GM12872 (cell line): Measurements from ENCODE around the gene C1orf185.

Source experiments
- CTCF ChIP-seq: IDR thresholded peaks from 3 replicates; pipeline ENCODE4 v1.5.1; 2011; ENCODE audit warnings: low read depth, mild to moderate bottlenecking, low read length, moderate library complexity; ENCODE audit not compliant: insufficient read depth

Gene C1orf185

GRCh38 chr1:51139474-51139873 is 37.4 kb downstream of the C1orf185 start:
- no peak for TF ChIP-seq CTCF

GRCh38 chr1:51147394-51147793 is 45.4 kb downstream of the C1orf185 start:
- TF ChIP-seq CTCF, result no peak

GRCh38 chr1:51154776-51155175 is 52.7 kb downstream of the C1orf185 start:
- TF ChIP-seq CTCF, result no peak

- no peak for TF ChIP-seq CTCF
Measured at GRCh38 chr1:51156752-51157151, 54.7 kb downstream of the C1orf185 start.

GRCh38 chr1:51157395-51157794 is 55.4 kb downstream of the C1orf185 start:
- TF ChIP-seq CTCF, result no peak

- TF ChIP-seq CTCF, result no peak
Measured at GRCh38 chr1:51158263-51158662, 56.2 kb downstream of the C1orf185 start.

GRCh38 chr1:51165540-51165939 is 63.5 kb downstream of the C1orf185 start:
- no peak for TF ChIP-seq CTCF

- TF ChIP-seq CTCF, result no peak
Measured at GRCh38 chr1:51168266-51168845, 66.3 kb downstream of the C1orf185 start.
